K562 (cell line): ENCODE data around the gene NAA10. TPM values are rescaled to one million over a fixed set of nuclear protein-coding genes. Genes with fewer than 3 reads are reported as not detected.

Source experiments
- ADNP ChIP-seq: fragments of 200-800 bp; sonication (Bioruptor generic); IDR thresholded peaks from 2 replicates; pipeline ENCODE4 v1.6.1; 2016; ENCODE audit warnings: missing genetic modification characterization, missing compliant biosample characterization
- ARNT ChIP-seq, 2 experiments: fragments of 450-650 bp; IDR thresholded peaks; 2 replicates each; pipeline ENCODE4 v1.6.1; 2016; ENCODE audit warnings: mild to moderate bottlenecking in 1 of 2
- CTBP1 ChIP-seq: fragments of 450-650 bp; IDR thresholded peaks from 2 replicates; pipeline ENCODE4 v1.6.1; 2016; ENCODE audit warnings: borderline replicate concordance
- DDX20 ChIP-seq: fragments of 450-650 bp; IDR thresholded peaks from 2 replicates; pipeline ENCODE4 v1.6.1; 2016; ENCODE audit warnings: missing genetic modification characterization, low read depth, mild to moderate bottlenecking, missing compliant biosample characterization, moderate library complexity
- ELF1 ChIP-seq: fragments of 200-800 bp; sonication (Bioruptor generic); IDR thresholded peaks from 2 replicates; pipeline ENCODE4 v1.6.1; 2016; ENCODE audit warnings: missing genetic modification characterization, missing compliant biosample characterization
- ETV1 ChIP-seq: fragments of 450-650 bp; conservative IDR thresholded peaks from 2 replicates; pipeline ENCODE4 v1.6.1; 2016; ENCODE audit warnings: missing genetic modification characterization, control low read depth, low read depth, missing compliant biosample characterization
- JUN ChIP-seq, 2 experiments: sonication (generic) in 1 of 2; formaldehyde crosslinking in 1 of 2; IDR thresholded peaks; 2 replicates each; pipeline versions ENCODE4 v1.6.1 to v1.8.0; 2012 to 2022; ENCODE audit warnings: borderline replicate concordance in 2 of 2, mild to moderate bottlenecking in 2 of 2, improper control_type of control experiment in 1 of 2, low read depth in 1 of 2, low read length in 1 of 2, missing genetic modification reagents in 1 of 2
- KDM5B ChIP-seq: fragments of 200-600 bp; sonication (generic); IDR thresholded peaks from 2 replicates; pipeline ENCODE4 v1.6.1; 2012; ENCODE audit warnings: low read depth, mild to moderate bottlenecking, moderate library complexity, low read length, control low read depth, inconsistent platforms; ENCODE audit not compliant: insufficient replicate concordance
- KLF1 ChIP-seq: fragments of 450-650 bp; IDR thresholded peaks from 2 replicates; pipeline ENCODE4 v1.6.1; 2016; ENCODE audit warnings: missing genetic modification characterization, missing compliant biosample characterization
- OTX1 ChIP-seq: fragments of 450-650 bp; formaldehyde crosslinking; IDR thresholded peaks from 2 replicates; pipeline ENCODE4 v1.4.0; 2022; ENCODE audit warnings: mild to moderate bottlenecking
- RBFOX2 ChIP-seq: fragments of 200-400 bp; formaldehyde crosslinking; IDR thresholded peaks from 2 replicates; pipeline ENCODE4 v1.6.1; 2017; ENCODE audit warnings: low read depth, mild to moderate bottlenecking, low read length, moderate library complexity
- SRSF1 ChIP-seq: fragments of 200-400 bp; formaldehyde crosslinking; IDR thresholded peaks from 2 replicates; pipeline ENCODE4 v1.6.1; 2017; ENCODE audit warnings: mild to moderate bottlenecking, low read depth, low read length, moderate library complexity
- TEAD2 ChIP-seq: fragments of 450-650 bp; IDR thresholded peaks from 2 replicates; pipeline ENCODE4 v1.6.1; 2016; ENCODE audit warnings: missing genetic modification characterization, control low read depth, missing compliant biosample characterization
- ZC3H4 ChIP-seq: sonication (generic); formaldehyde crosslinking; IDR thresholded peaks from 2 replicates; pipeline ENCODE4 v1.9.0; 2021; ENCODE audit warnings: missing genetic modification reagents, borderline replicate concordance
- ZFP36 ChIP-seq: fragments of 150-350 bp; IDR thresholded peaks from 2 replicates; pipeline ENCODE4 v1.6.1; 2018; ENCODE audit warnings: low read length, low read depth; ENCODE audit not compliant: partially characterized antibody
- ZKSCAN1 ChIP-seq: fragments of 150-350 bp; IDR thresholded peaks from 2 replicates; pipeline ENCODE4 v1.6.1; 2016; ENCODE audit warnings: low read depth, low read length
- ZNF124 ChIP-seq: sonication (generic); formaldehyde crosslinking; IDR thresholded peaks from 2 replicates; pipeline ENCODE4 v1.8.1; 2022; ENCODE audit warnings: missing genetic modification reagents
- ZNF184 ChIP-seq: sonication (generic); formaldehyde crosslinking; IDR thresholded peaks from 2 replicates; pipeline ENCODE4 v1.5.0; 2020; ENCODE audit warnings: missing genetic modification reagents
- ZNF583 ChIP-seq: fragments of 250-450 bp; sonication (Bioruptor Pico); IDR thresholded peaks from 2 replicates; pipeline ENCODE4 v1.4.0; 2020
- polyA plus RNA-seq, 8 experiments: library from polyadenylated mRNA; depleted of rRNA in 4 of 8; stranded (reverse) in 5 of 8; unstranded in 3 of 8; fragments of >200 nt; fragmentation: Nextera tagmentation in 2 of 8; fragmentation: Illumina TruSeq in 1 of 8; extraction: Ambion mirVana in 2 of 8; extraction: Trizol in 1 of 8; gene quantifications; 2 replicates each; pipeline versions ENCODE4 v1.2.1 to v1.2.3, GENCODE V29; 2011 to 2014; ENCODE audit warnings: inconsistent platforms in 1 of 8, missing spikeins in 1 of 8
- total RNA-seq, 7 experiments: library from RNA; depleted of rRNA in 6 of 7; stranded (reverse); fragments of >200 nt in 6 of 7; fragmentation: Illumina TruSeq in 2 of 7; extraction: Trizol in 2 of 7; gene quantifications; 2 replicates each; pipeline versions ENCODE4 v1.2.1 to v1.2.3, GENCODE V29; 2011 to 2021; ENCODE audit warnings: low replicate concordance in 1 of 7
- TF ChIP-seq, protein P1 (sequence below): fragments of 450-650 bp; formaldehyde crosslinking; IDR thresholded peaks from 2 replicates; pipeline ENCODE4 v1.4.0; 2020; ENCODE audit warnings: mild to moderate bottlenecking, moderate library complexity
- TF ChIP-seq, protein P2 (sequence below): sonication (generic); formaldehyde crosslinking; IDR thresholded peaks from 2 replicates; pipeline ENCODE4 v1.8.0; 2023; ENCODE audit warnings: missing genetic modification reagents, mild to moderate bottlenecking, borderline replicate concordance

NAA10 gene
- total and polyA plus RNA-seq, 9 of the 15 experiments (the other 6 are each of a cell fraction or from before 2014, with no cell fraction given), result 11.1 to 250 (median 134) TPM

DNA sequence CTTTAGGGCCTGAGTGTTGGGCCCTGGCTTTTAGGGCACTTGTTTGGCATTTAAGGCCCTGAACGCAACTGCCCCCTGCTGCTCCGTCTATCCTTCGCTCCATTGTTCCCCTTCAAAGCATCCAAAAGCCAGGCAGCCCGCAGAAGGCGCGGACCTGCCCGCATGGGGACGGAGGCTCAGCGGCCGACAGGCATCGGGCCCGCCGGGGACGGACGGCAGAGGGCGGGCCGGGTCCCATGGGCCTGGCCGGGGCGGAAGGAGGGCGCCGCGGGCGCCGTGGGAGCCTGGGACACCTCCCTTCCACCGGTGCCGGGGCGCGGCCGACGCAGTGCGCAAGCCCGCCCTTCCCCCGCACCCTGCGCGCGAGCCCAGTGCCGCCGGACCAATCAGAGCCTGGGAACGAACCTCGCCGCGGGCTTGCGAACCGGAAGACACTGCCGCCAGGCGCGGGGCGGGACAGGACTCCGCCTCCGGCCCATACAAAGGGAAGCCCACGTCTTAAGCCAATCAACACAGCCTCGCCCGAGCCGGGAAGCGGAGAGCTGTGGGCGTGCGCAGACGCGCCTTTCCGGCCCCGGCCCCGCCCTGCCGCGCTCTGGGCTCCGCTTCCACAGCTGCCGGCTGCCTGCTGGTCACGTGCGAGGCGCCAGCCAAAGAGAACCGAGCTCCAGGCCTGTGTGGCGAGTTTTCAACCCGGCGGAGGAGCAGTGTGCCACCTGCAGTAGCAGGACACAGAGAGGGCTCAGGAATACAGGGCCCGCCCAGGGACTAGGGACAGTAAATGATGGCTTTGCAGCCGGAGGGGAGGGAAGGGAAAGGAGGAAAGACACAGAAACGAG, 6.7 kb downstream of the NAA10 start (continued):
- TF ChIP-seq JUN (IDR thresholded peaks at IDR 0.05; ENCODE audit: borderline replicate concordance, low read depth, low read length) (0 out of 2 replicates have a peak, but pooled peaks have one; percentile 14), JUN (CRISPR knock-in tag; IDR thresholded peaks at IDR 0.05; ENCODE audit: borderline replicate concordance) (no peak), ZFP36 (no peak), OTX1 (CRISPR knock-in tag) (no peak), KDM5B (peak; percentile 37), ELF1 (tag) (peak; percentile 89), ZNF583 (CRISPR knock-in tag) (no peak), CTBP1 (peak; percentile 93), ADNP (tag) (no peak), ETV1 (tag) (peak; percentile 48; the same call in 1 of the 2 replicates), ARNT (IDR thresholded peaks at IDR 0.05) (no peak), ZC3H4 (CRISPR knock-in tag) (peak; percentile 76; the same call in 1 of the 2 replicates), KLF1 (peak; percentile 60; the same call in 1 of the 2 replicates), TEAD2 (tag) (no peak), SRSF1 (no peak), ZNF184 (CRISPR knock-in tag) (no peak), ZKSCAN1 (no peak), RBFOX2 (peak; percentile 87), ZNF124 (CRISPR knock-in tag) (no peak), DDX20 (tag) (no peak)
- TF ChIP-seq, protein P1, sequence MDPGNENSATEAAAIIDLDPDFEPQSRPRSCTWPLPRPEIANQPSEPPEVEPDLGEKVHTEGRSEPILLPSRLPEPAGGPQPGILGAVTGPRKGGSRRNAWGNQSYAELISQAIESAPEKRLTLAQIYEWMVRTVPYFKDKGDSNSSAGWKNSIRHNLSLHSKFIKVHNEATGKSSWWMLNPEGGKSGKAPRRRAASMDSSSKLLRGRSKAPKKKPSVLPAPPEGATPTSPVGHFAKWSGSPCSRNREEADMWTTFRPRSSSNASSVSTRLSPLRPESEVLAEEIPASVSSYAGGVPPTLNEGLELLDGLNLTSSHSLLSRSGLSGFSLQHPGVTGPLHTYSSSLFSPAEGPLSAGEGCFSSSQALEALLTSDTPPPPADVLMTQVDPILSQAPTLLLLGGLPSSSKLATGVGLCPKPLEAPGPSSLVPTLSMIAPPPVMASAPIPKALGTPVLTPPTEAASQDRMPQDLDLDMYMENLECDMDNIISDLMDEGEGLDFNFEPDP (CRISPR knock-in tag), result no peak
- TF ChIP-seq, protein P2, sequence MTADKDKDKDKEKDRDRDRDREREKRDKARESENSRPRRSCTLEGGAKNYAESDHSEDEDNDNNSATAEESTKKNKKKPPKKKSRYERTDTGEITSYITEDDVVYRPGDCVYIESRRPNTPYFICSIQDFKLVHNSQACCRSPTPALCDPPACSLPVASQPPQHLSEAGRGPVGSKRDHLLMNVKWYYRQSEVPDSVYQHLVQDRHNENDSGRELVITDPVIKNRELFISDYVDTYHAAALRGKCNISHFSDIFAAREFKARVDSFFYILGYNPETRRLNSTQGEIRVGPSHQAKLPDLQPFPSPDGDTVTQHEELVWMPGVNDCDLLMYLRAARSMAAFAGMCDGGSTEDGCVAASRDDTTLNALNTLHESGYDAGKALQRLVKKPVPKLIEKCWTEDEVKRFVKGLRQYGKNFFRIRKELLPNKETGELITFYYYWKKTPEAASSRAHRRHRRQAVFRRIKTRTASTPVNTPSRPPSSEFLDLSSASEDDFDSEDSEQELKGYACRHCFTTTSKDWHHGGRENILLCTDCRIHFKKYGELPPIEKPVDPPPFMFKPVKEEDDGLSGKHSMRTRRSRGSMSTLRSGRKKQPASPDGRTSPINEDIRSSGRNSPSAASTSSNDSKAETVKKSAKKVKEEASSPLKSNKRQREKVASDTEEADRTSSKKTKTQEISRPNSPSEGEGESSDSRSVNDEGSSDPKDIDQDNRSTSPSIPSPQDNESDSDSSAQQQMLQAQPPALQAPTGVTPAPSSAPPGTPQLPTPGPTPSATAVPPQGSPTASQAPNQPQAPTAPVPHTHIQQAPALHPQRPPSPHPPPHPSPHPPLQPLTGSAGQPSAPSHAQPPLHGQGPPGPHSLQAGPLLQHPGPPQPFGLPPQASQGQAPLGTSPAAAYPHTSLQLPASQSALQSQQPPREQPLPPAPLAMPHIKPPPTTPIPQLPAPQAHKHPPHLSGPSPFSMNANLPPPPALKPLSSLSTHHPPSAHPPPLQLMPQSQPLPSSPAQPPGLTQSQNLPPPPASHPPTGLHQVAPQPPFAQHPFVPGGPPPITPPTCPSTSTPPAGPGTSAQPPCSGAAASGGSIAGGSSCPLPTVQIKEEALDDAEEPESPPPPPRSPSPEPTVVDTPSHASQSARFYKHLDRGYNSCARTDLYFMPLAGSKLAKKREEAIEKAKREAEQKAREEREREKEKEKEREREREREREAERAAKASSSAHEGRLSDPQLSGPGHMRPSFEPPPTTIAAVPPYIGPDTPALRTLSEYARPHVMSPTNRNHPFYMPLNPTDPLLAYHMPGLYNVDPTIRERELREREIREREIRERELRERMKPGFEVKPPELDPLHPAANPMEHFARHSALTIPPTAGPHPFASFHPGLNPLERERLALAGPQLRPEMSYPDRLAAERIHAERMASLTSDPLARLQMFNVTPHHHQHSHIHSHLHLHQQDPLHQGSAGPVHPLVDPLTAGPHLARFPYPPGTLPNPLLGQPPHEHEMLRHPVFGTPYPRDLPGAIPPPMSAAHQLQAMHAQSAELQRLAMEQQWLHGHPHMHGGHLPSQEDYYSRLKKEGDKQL, result no peak
